HL-60/S4 treated with phorbol 12-myristate 13-acetate at 8.2 ng/mL for 4 days and 3 days (cell line): ENCODE results near the gene TARDBP.
"Not testable (repeated sequence)": the region's sequence is repeated elsewhere in the genome, so short reads cannot be mapped to it uniquely, and the experiment has no call there.

Source experiments
- in situ Hi-C: fragments of 300-500 bp; cut with MboI; formaldehyde crosslinking; loops from 2 replicates; pipeline ENCODE4 v1.15.0; 2022; ENCODE audit warnings: low sequenced_read_pairs

Gene TARDBP

DNA sequence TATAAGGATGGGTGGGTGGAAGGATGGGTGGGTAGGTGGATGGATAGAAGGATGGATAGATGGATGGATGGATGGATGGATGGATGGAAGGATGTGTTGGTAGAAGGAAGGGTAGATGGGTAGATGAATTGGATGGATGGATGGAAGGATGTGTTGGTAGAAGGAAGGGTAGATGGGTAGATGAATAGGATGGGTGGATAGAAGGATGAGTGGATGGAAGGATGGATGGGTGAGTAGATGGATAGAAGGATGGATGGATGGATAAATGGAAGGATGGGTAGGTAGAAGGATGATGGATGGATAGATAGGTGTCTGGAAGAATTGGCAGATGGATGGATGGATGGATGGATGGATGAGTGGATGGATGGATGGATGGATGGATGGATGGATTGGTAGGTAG, 28.6 kb downstream of the TARDBP start:
- in situ Hi-C loops: loop anchor here (25.0 kb wide), 1 partner anchor 596 kb away; no protein-coding TSS in a partner anchor

DNA sequence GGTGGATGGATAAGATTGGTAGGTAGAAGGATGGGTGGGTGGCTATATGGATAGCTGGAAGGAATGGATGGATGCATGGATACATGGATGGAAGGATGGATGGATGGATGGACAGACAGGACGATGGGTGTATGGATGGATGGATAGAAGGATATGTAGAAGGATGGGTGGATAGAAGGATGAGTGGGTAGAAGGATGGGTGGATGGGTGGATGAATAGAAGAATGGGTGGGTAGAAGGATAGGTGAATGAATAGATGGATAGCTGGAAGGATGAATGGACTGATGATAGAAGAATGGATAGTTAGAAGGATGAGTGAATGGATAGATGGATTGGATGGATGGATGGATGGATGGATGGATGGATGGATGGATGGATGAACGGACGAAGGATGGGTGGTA, 29.6 kb downstream of the TARDBP start:
- in situ Hi-C loops: loop anchor here (25.0 kb wide), 1 partner anchor 595 kb away; no protein-coding TSS in a partner anchor

DNA sequence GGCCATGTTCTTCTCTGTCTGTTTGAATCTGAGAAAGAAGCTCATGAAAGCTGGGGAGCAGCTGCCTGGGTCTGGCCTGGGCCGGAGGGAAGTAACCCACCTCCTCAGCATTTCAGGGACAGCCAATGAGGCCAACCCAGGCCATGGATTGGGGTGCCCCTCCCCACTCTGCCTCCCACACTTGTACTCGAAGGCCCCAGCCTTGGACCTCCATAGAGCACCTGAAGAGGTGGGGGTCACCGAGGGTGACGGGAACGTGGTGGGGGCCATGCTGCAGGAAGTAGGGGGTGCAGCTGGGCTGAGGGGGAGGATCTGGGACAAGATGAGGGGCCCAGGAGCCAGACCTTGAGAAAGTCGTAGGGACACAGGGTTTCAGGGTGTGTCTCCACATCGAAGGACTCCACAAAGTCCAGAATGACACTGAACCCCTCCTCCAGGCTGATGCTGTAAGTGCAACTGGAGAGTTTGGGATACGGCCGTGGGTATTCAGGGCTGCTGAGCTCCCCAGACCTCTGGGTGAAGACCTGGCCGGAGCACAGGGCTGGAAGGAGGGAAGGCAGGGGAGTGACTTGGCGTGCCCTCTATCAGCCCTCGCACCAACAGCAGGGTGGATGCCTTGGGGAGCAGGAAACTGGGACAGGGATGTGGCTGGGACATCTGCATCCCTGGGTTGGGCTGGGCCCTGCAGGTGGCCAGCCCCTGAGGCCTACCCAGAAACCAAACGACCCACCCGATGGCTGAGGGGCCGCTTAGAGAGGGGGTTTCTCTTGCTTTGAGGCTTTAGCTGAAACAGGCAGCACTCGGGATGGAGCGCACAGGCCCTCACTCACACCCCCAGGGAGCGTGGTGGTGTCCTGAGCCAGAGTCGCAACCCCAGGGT, 30.8 kb downstream of the TARDBP start:
- in situ Hi-C loops: loop anchor here (25.0 kb wide), 1 partner anchor 594 kb away; no protein-coding TSS in a partner anchor

DNA sequence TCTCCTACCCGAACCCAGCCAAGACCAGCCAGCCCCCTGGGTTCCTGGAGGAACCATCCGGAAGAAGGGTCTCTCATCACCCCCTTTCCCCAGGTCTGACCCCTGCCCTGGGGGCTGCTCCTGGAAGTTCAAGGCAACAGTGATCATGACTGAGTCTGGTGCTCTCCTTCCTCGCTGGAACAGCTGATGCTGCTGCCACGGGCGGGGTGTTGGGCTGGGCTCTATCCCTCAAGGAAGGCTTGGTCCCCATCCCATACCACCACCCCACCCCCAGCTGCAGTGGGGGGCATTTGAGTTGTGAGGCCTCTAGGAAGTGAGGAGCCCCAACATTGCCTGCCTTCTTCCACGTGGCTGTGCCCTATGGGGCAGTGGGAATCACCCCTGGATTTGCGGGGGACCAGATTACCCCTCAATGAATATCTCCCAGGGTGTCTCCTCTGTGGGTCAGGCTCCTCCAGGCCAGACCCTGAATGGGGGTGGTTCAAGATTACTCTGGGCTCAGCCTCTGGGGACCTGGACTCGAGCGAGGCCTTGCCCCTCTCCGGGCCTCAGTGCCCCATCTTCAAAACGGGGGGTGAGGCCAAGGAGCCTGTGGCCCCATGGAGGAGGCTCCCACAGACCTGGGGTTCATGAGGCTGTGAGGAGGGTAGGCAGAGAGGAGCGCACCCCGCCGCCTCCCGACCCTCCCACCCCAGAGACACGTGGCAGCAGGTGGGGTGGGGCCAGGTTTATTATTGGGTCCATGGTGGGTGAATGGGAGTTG, 31.8 kb downstream of the TARDBP start:
- in situ Hi-C loops: loop anchor here (25.0 kb wide), 1 partner anchor 593 kb away; no protein-coding TSS in a partner anchor

DNA sequence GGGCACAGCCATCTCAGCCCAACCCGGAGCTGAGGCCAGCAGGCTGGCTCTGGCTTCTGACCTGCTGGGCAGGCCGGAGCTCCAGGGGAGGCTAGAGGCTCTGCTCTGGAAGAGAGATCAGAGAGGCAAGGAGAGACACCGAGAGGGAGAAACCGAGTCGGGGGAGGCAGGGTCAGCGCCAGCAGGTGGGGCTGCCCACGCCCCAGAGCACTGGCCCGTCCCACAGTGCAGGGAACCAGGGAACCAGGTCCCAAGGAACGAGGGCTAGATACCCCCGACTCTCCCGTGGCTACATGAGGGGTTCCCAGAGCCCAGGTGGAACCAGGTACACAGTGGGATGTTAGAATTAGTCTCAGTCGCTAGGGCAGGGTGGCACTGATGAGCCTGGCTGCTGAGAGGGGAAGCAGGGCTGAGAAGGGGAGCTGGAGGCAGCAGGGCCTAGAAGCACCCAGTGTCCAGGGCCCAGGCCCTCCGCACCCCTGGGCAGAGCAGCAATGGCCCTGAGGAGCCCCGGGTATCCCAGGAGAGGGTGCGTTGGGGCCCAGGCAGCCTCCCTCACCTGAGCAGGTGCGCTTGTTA, 32.5 kb downstream of the TARDBP start:
- in situ Hi-C loops: loop anchor here (25.0 kb wide), 1 partner anchor 592 kb away; no protein-coding TSS in a partner anchor

DNA sequence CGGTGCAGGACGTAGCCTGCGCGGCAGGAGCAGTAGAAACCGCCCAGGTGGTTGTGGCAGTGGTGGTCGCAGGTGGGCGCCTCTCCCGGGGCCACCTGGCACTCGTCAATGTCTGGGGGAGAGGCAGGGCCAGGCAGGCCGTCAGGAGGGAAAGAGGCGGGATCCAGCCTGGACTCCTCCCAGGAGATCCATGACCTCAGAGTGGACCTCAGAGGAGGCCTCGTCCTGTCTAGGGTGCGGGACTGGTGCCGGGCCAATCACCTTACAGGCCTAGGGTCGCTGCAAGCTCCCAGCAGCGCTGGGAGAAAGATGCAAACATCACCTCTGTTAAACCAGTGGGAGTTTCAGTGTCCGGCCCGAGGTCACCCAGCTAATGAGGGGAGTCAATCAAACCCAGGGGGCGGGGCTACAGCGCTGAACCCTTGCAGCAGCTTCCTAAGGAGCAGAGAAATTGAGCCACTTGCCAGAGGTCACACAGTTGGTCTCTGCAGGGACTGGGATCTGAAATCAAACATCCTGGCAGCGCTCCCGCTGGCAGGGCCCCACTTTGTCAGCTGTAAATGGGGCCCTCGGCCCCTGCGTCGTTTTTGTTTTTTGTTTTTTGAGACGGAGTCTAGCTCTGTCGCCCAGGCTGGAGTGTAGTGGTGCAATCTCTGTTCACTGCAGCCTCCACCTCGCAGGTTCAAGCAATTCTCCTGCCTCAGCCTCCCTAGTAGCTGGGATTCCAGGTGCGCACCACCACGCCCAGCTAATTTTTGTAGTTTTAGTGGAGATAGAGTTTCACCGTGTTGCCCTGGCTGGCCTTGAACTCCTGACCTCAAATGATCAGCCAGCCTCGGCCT, 33.2 kb downstream of the TARDBP start:
- in situ Hi-C loops: loop anchor here (25.0 kb wide), 1 partner anchor 592 kb away; no protein-coding TSS in a partner anchor

DNA sequence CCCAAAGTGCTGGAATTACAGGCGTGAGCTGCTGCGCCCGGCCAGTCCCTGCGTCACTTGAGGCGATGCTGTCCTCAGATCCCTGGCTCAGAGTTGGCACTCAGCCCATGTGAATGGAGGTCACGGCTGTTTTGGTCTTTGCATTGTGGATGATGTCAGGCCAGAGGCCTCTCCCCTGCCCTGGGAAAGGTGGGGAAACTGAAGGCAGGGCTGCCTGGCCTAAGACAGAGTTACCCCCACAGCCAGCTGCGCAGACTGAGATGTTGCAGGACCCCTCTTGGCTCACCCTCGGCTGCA, 33.8 kb downstream of the TARDBP start:
- in situ Hi-C loops: loop anchor here (25.0 kb wide), 1 partner anchor 591 kb away; no protein-coding TSS in a partner anchor

DNA sequence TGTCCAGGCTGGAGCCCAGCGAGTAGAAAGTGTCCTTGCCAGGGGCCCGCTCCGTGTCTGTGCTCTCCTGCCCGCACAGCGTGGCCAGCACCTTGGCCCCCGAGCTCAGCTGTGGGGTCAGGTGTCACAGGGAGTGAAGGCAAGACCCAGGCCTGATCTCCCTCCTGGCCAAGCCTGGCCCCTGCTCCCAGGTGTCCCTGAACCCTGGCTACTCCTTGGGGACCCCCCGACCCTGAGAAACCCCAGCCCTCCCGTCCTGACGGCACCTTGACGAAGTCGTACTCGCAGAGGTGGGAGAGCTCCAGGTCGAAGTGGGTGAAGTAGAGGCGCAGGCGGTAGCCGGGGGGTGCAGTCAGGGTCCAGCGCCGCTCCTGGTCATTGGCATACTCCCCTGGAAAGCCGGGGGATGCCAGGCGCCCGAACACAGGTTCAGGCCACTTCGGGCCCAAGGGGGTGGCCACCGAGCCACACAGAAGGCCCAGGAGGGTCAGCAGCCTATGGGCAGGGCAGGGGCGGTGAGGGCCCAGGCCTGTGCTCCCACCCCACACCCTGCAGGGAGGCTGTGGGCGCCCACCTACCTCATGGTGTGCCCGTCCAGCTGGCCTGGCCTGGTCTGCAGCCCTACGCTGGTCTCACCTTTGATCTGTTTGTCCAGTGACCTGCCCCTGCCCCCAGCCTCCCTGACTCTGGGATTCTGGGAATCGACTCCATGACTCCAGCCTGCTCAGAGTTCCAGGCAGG, 34.3 kb downstream of the TARDBP start, which contains the start of gene MASP2:
MASP2 (minus strand) TSS at position 615 of the 741 bp plus-strand sequence; CDS start at position 583, 32 bp downstream.
- in situ Hi-C loops: loop anchor here (25.0 kb wide), 1 partner anchor 591 kb away; no protein-coding TSS in a partner anchor

DNA sequence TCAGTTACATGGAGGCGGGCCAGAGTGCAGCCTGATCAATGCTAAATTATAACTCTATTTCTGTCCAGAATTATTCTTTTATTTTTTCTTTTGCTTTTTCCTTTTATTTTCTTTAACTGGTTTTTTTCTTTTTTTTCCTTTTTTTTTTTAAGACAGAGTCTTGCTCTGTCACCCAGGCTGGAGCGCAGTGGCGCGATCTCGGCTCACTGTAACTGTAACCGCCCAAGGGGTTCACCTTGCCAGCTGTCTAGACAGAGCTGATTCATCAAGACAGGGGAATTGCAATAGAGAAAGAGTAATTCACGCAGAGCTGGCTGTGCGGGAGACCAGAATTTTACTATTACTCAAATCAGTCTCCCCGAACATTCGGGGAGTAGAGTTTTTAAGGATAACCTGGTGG, 38.7 kb downstream of the TARDBP start:
- in situ Hi-C loops: not testable (repeated sequence)

DNA sequence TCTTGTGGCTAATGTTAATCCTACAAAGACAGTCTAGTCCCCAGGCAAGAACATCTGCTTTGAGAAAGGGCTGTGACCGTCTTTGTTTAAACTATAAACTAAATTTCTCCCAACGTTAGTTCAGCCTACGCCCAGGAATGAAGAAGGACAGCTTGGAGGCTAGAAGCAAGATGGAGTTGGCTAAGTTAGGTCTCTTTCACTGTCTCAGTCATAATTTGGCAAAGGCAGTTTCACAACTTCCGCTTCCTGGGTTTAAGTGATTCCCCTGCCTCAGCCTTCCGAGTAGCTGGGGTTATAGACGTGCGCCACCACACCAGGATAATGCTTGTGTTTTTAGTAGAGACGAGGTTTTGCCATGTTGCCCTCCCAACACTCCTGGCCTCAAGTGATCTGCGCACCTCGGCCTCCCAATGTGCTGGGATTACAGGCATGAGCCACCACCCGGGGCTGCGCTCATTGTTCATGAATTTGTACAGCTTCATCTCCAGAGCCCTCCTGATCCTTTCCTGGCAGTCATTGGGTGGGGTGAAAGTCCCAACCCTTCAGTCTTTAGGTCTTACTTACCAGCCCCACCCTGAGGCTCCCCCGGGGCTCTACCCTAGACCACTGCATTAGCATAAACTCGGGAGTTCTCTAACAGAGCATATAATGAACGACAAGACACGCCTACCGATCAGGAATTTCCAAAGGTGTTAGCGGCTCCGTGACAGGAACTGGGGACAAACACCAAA, 39.5 kb downstream of the TARDBP start:
- in situ Hi-C loops: no loop called here

DNA sequence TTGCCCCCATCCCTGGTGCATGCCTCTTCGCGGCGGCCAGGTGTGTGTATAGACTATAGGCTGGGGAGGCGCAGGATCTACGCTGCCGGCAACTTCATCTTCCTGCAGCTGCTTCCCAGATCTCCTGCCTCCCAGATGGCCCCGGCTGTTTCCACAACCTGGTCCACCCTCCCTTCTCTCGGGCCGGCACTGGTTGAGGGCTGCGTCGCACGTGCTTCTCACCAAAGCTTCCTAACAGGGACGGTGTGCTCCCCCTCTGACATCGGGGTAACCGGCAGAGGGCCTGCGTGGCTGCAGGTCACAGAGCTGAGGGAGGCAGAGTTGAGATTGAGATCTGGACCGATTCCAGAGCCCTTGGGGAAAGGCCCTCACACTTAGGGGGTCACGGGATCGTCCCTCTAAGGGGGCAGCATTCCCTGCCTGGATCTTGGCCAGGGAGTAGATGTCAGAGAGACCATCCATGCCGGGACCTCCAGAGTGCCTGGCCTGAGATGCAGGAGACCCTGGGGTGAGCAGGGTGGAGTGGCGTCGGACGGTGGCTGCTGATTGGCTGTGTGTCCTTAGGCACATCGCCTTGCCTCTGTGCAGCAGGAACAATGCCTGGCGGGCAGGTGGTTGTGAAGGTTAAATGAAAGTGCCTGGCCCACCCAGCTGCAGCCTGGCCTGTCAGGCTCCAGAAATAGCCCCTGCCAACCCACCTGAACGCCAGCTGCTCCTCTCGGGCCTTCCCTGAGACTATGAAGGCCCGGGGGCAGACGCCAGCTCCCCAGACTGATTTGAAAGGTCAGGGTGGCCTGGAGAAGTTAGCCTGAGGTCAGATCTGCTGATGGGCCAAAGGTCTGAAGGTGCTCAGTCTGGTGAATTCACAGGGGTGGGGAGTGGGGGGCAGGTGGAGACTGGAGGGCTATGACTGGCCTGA, 40.6 kb downstream of the TARDBP start:
- in situ Hi-C loops: no loop called here

DNA sequence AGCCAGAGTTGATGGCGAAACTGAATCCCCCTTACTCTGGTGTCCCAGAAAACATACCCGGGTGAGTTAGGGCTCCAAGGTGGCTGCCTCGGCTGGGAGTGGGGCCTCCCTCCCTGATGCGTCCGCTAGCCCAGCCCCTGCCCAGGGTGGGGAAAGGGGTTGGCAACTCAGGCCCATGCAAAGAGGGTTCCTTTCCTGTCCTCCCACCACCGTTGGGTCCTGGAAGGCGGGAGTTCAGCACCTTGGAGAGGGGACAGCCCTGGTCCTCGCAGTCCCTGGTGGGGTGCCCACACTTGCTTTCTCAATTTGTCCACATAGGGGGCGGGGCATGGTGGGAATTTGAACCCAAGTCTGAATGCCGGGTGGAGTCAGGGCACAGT, 41.3 kb downstream of the TARDBP start:
- in situ Hi-C loops: no loop called here

DNA sequence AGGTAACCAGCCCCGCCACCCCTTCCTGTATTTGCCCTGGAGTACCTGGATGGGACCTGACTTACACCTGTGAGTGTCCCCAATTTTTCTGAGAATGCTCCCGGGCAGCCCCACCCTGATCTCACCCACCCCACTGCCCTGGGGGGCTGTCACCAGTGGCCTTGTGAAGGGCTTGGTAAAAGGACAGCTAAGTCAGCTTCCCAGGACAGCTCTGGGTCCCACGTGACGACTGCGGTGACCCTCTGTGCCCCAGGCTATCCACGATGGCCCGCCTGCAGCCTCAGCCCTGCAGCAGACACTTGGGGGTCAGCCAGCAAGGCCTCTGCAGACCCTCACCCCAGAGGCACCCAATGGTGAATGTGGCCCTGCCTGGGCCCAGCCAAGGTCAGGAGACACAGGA, 41.7 kb downstream of the TARDBP start:
- in situ Hi-C loops: no loop called here

DNA sequence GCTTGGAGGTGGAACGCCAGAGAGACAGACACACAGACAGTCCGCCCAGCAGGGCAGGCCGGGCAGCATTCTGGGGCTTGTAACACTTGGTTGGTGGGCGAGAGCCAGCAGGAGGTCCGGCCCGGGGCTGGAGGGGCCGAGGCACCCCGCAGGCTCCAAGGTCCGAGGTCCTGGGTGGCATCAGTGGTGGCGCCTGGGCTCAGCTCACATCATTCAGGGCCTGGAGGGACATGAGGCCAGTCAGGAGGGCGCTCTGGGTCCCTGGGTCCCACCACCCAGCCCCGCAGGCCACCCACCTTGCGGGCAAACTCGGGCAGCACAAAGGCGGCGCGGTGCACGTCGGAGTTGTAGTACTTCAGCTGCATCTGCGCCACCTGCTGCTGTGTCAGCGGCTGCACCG, 42.2 kb downstream of the TARDBP start:
- in situ Hi-C loops: no loop called here

DNA sequence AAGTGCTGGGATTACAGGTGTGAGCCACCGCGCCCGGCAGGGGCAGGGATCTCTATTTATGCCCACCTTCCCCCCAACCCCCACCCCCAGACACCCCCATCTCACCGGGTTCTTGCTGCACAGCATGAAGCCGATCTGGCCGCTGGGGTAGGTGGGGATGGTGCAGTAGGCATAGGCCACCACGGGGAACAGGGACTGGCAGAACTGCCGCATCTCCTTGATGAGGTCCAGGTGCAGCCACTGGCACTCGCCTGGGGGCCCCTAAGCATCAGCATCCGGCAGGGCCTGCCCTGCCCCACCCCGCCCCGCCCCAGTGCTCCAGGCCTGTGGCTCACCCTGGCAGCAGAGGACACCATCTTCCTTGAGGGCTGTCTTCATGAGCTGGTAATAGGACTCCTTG, 43.2 kb downstream of the TARDBP start:
- in situ Hi-C loops: no loop called here

DNA sequence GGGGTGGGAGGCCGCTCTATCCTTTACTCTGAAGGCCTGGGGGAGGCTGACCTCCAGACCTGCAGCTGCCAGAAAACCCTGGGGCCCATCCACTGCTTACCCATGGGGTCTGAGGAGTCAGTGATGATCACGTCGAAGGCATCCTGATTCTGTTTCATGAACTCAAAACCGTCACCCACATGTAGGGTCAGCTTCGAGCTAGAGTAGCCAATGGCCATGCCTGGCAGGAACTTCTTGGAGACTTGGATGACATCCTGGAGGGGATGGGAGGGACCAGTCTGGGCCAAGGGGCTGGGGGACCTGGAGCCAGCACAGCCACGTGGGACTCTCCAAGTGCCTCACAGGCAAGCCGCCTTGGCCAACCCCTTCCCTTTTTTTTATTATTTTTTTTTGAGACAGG, 44.0 kb downstream of the TARDBP start:
- in situ Hi-C loops: no loop called here

DNA sequence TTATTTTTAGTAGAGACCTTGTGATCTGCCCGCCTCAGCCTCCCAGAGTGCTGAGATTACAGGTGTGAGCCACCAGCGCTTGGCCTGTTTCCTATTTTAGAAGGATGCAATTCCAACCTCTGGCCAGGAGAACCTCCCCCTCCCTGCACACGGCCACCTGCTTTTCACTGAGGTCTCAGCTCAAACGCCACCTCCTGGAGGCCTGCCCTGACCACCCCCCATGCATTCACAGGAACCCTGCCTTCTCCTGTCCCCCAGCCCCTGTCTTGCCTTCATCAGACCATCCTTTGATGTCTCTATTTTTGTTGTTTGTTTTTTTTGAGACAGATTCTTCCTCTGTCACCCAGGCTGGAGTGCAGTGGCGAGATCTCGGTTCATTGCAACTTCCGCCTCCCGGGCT, 45.0 kb downstream of the TARDBP start:
- in situ Hi-C loops: no loop called here

DNA sequence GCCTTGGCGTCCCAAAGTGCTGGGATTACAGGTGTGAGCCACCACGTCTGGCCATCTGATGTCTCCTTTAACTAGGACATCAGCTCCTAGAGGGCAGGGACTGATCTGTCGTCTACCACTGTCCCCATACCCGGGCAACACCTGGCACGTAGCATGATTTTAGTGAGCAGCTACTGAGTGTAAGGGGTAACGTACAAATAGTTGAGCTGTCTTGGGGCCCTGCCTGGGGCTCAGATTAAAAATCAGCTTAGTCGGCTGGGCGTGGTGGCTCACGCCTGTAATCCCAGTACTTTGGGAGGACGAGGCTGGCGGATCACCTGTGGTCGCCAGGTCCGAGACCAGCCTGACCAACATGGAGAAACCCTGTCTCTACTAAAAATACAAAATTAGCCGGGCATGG, 45.6 kb downstream of the TARDBP start:
- in situ Hi-C loops: no loop called here
